Activated naive CD8-positive, alpha-beta T cell treated with anti-CD3 and anti-CD28 coated beads, Interleukin-2, amount 50 U/mL, for 24 hours (primary cell): Measurements from ENCODE around the gene GP2.
"Not testable (repeated sequence)": the region's sequence is repeated elsewhere in the genome, so short reads cannot be mapped to it uniquely, and the experiment has no call there.

Experiments
- ATAC-seq: fragments of 150-1000 bp; cut with Tn5 transposase; one replicate; pipeline ENCODE4 v1.10.0; 2021
- DNase-seq: peaks from one replicate; pipeline ENCODE4 v3.0.0; 2021
- H3K27ac Mint-ChIP-seq: one replicate; pipeline ENCODE4 v1.8.0; 2021; ENCODE audit warnings: mild to moderate bottlenecking, mixed read lengths
- H3K27me3 Mint-ChIP-seq: one replicate; pipeline ENCODE4 v1.8.0; 2021; ENCODE audit warnings: mixed read lengths
- H3K36me3 Mint-ChIP-seq: one replicate; pipeline ENCODE4 v1.8.0; 2021; ENCODE audit warnings: low read depth, mixed read lengths
- H3K4me1 Mint-ChIP-seq: one replicate; pipeline ENCODE4 v1.8.0; 2021; ENCODE audit warnings: mixed read lengths
- H3K4me3 Mint-ChIP-seq: one replicate; pipeline ENCODE4 v1.8.0; 2021; ENCODE audit warnings: mild to moderate bottlenecking, moderate library complexity, mixed read lengths
- H3K9me3 Mint-ChIP-seq: one replicate; pipeline ENCODE4 v1.8.0; 2021; ENCODE audit warnings: mixed read lengths

Gene GP2

DNA sequence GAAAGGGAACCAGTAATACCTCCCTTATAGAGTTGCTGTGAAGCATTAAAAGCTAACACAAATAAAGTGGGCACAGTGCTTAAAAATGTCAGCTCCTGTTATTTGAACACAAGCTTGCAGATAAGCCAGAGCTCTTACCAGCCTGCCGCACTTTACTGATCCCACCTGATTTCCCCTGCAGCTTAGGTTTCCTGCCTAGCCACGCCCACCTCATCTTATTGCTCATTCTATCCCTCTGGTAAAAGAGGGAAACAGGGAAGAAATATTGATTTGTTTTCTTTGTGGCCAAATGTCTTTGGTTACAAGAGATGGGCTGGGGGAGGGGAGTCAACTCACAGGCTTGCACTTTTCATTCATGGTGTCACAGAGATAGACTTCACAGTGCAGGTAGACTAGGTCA is 9.6 kb upstream of the GP2 start:
- DNase-seq (no peak), ATAC-seq (no peak)
- Mint-ChIP-seq H3K9me3 (no peaks in the 10 kb centered on the region), H3K4me1 (no peaks in the 10 kb centered on the region), H3K36me3 (no peaks in the 10 kb centered on the region), H3K27me3 (peaks cover 2% of the 10 kb centered on the region), H3K4me3 (no peak overlapping the region), H3K27ac (no peak overlapping the region)

- peaks cover 2% of the 10 kb centered on the region for H3K27me3 Mint-ChIP-seq
- no peaks in the 10 kb centered on the region for H3K4me1 Mint-ChIP-seq
- DNase-seq (no peak), ATAC-seq (no peak)
- no peaks in the 10 kb centered on the region for H3K9me3 Mint-ChIP-seq
- H3K4me3 Mint-ChIP-seq = no peak overlapping the region
- H3K36me3 Mint-ChIP-seq = no peaks in the 10 kb centered on the region
- no peak overlapping the region for H3K27ac Mint-ChIP-seq
Observed at GRCh38 chr16:20334396-20334795, 7.1 kb upstream of the GP2 start.

DNA sequence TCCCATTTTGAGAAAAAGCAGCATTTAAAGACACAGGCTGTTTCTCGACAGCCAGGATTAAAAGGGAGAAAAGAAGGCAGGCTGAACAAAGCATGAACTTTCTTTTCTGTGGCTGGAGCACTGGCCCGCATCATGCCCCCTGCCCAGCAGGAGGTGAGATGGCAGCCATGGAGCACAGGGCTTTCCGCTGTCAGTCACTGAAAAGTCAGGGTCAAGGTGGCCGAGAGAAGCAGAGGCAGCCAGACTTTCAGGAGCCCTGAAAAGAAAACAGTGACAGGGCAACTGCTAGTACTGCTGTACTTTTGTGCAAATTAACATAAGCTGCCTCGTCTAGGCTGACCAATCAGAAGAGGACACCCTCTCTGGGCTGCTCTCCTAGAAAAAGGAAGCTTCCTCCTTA is 5.8 kb upstream of the GP2 start:
- no peaks in the 10 kb centered on the region for H3K9me3 Mint-ChIP-seq
- DNase-seq (no peak), ATAC-seq (no peak)
- H3K27ac Mint-ChIP-seq = no peak overlapping the region
- H3K27me3 Mint-ChIP-seq = peaks cover 2% of the 10 kb centered on the region
- H3K4me3 Mint-ChIP-seq = no peak overlapping the region
- H3K4me1 Mint-ChIP-seq = no peaks in the 10 kb centered on the region
- H3K36me3 Mint-ChIP-seq = no peaks in the 10 kb centered on the region

DNA sequence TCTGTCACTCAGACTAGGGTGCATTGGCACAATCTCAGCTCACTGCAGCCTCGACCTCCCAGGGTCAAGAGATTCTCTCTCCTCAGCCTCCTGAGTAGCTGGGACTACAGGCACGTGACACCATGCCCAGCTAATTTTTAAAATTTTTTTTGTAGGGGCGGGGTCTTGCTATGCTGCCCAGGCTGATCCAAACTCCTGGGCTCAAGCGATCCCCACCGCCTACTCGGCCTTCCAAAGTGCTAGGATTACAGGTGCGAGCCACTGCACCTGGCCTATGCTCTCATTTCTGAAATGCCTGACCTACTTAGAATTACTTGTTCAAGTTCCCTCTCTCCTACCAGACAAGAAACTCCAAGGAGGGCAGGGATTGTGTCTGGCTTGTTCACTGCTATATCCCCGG is 5.1 kb upstream of the GP2 start:
- Mint-ChIP-seq H3K9me3 (no peaks in the 10 kb centered on the region), H3K36me3 (no peaks in the 10 kb centered on the region), H3K27me3 (peaks cover 2% of the 10 kb centered on the region), H3K4me1 (no peaks in the 10 kb centered on the region), H3K4me3 (no peak overlapping the region), H3K27ac (no peak overlapping the region)
- no peak for ATAC-seq
- DNase-seq = no peak

- Mint-ChIP-seq H3K4me1 (no peaks in the 10 kb centered on the region), H3K9me3 (no peaks in the 10 kb centered on the region), H3K27ac (no peak overlapping the region), H3K36me3 (no peaks in the 10 kb centered on the region), H3K27me3 (peaks cover 2% of the 10 kb centered on the region), H3K4me3 (no peak overlapping the region)
- ATAC-seq = no peak
- no peak for DNase-seq
Observed at GRCh38 chr16:20331635-20332034, 4.3 kb upstream of the GP2 start.

DNA sequence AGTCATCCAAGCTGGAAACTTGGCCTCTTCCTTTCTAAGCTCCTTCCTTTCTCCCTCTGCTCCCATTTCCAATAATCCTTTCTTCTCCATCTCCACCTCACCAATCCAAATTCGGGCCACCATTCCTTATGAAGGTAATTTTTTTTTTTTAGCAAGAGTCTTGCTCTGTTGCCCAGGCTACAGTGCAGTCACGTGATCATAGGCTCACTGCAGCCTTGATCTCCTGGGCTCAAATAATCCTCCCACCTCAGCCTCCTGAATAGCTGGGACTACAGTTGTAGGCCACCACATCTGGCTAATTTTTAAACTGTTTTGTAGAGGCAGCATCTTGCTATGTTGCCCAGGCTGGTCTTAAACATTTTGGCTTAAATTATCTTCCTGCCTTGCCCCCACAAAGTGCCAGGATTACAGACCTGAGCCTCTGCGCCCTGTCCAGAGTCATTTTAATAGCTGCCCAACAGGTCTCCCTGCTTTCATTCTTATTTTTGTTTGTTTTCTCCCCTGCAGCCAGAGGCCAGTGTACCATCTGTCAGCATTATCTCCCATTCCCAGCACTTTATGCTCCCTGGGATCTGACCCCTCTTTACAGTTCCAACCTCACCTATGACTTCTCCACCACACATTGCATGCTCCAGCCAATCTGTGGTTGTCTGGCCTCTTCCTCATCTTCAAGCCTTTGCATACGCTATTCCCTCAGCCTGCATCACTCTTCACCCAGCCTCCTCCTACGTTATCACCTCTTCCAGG is 2.3 kb upstream of the GP2 start:
- no peak for ATAC-seq
- no peaks in the 10 kb centered on the region for H3K36me3 Mint-ChIP-seq
- no peak overlapping the region for H3K27ac Mint-ChIP-seq
- H3K27me3 Mint-ChIP-seq = peaks cover 2% of the 10 kb centered on the region
- no peak overlapping the region for H3K4me3 Mint-ChIP-seq
- no peaks in the 10 kb centered on the region for H3K4me1 Mint-ChIP-seq
- H3K9me3 Mint-ChIP-seq = no peaks in the 10 kb centered on the region
- no peak for DNase-seq

- Mint-ChIP-seq H3K27me3 (peaks cover 3% of the 10 kb centered on the region), H3K27ac (no peak overlapping the region), H3K36me3 (no peaks in the 10 kb centered on the region), H3K4me3 (no peak overlapping the region), H3K9me3 (no peaks in the 10 kb centered on the region), H3K4me1 (no peaks in the 10 kb centered on the region)
- DNase-seq (no peak), ATAC-seq (no peak)
Observed at GRCh38 chr16:20326321-20326720, 992 bp downstream of the GP2 start.

DNA sequence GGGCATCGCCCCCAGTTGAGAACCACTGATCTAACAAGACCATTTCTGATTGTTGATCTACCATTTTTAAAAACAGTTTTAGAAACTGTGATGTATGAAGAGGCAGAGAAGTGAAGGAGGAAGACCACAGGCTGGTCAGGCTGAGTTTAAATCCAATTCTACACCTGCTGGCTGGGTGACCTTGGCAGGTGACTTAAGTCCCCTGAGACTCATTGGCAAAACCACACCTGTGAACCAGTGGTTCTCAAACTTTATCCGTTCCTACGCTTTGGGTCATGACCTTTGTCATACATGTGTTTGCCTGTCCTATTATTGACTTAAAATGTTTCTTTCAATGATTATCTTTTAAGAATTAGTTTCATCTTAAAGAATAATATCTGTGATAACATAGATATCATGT is 2.3 kb downstream of the GP2 start:
- no peak for ATAC-seq
- H3K27me3 Mint-ChIP-seq = peaks cover 1% of the 10 kb centered on the region
- no peak overlapping the region for H3K4me3 Mint-ChIP-seq
- no peaks in the 10 kb centered on the region for H3K36me3 Mint-ChIP-seq
- H3K27ac Mint-ChIP-seq = no peak overlapping the region
- no peaks in the 10 kb centered on the region for H3K9me3 Mint-ChIP-seq
- DNase-seq = no peak
- no peaks in the 10 kb centered on the region for H3K4me1 Mint-ChIP-seq

DNA sequence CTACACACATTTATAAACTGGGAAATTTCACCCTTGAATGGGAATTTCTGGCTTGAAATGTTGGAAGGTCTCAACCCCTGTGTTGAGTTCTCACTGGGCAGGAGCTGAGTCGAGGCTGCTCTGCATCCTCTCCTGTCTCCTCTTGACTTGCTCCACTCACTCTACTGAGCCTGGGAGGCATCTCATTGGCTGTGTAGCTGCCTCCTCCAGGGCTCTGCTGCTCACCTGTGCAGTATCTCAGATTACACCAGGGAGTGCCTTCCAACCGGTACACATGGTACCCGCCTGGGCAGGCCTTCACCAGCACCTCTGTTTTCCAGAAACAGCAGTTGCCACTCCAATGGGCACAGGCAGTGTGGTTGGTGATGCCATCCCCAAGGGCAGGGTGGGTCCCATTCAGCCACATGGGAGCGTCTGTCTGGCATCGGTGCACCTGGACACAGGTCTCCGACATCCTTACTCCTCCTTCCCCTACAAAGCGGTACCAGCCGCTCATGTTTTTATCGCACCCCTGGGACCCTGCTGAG is 3.7 kb downstream of the GP2 start:
- H3K36me3 Mint-ChIP-seq = no peaks in the 10 kb centered on the region
- no peaks in the 10 kb centered on the region for H3K9me3 Mint-ChIP-seq
- no peak for DNase-seq
- H3K27me3 Mint-ChIP-seq = peaks cover 1% of the 10 kb centered on the region
- H3K4me1 Mint-ChIP-seq = no peaks in the 10 kb centered on the region
- H3K4me3 Mint-ChIP-seq = no peak overlapping the region
- ATAC-seq = no peak
- H3K27ac Mint-ChIP-seq = no peak overlapping the region

DNA sequence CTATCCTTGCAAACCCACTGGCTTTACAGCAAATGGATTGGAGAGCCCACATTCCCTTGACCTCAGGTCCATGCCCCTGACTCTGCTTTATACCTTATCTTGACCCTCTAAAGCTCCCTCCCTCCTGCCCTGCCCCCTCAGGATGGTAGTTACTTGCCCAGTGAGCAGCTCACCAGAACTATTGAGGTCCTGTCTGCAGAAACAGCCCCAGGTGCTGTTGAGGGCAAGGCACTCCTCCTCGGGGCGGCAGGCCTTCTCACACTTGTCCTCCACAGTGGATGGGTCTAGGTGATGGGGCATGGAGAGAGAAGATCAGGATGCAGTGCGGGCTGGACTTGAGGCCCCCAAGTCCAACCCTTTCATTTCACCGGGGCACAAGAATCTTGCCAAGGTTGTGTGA is 4.6 kb downstream of the GP2 start:
- Mint-ChIP-seq H3K4me3 (no peak overlapping the region), H3K4me1 (no peaks in the 10 kb centered on the region), H3K9me3 (no peaks in the 10 kb centered on the region), H3K27me3 (peaks cover 1% of the 10 kb centered on the region), H3K36me3 (no peaks in the 10 kb centered on the region), H3K27ac (no peak overlapping the region)
- ATAC-seq (no peak), DNase-seq (no peak)

DNA sequence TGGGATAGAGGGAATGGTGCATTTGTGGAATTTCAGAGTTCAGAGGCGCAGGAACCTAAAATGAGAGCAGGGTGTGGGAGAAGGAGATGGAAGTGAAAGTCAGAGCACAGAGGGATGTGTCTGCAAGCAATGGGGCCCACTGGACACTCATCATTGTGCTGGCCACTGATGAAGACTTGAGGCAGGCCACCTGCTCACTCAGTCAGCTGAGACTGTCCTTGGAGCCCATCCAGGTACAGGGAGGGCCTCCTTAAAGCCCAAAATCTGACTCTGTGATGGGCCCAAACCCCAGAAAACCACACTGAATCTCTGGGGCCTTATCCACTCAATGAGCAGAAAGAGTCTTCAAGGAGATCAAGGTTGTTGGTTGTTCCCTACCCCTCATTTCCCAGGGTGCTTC is 5.6 kb downstream of the GP2 start:
- ATAC-seq = no peak
- no peaks in the 10 kb centered on the region for H3K4me1 Mint-ChIP-seq
- no peaks in the 10 kb centered on the region for H3K36me3 Mint-ChIP-seq
- no peak for DNase-seq
- H3K27me3 Mint-ChIP-seq = peaks cover 1% of the 10 kb centered on the region
- no peaks in the 10 kb centered on the region for H3K9me3 Mint-ChIP-seq
- no peak overlapping the region for H3K27ac Mint-ChIP-seq
- no peak overlapping the region for H3K4me3 Mint-ChIP-seq

DNA sequence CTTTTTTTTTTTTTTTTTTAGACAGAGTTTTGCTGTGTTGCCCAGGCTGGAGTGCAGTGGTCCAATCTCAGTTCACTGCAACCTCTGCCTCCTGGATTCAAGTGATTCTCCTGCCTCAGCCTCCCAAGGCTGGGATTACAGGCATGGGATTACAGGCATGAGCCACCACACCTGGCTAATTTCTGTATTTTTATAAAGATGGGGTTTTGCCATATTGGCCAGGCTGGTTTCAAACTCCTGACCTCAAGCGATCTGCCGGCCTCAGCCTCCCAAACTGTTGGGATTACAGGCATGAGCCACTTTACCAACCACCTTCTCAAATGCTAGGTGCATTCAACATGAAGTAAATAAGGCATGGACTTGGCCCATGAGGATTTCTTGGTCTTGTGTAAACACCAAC is 6.3 kb downstream of the GP2 start:
- not testable (repeated sequence) for H3K4me1 Mint-ChIP-seq, DNase-seq, ATAC-seq, H3K27me3 Mint-ChIP-seq, H3K36me3 Mint-ChIP-seq, H3K27ac Mint-ChIP-seq, H3K4me3 Mint-ChIP-seq, H3K9me3 Mint-ChIP-seq

GRCh38 chr16:20320592-20320991 is 6.7 kb downstream of the GP2 start:
- Mint-ChIP-seq H3K9me3 (no peaks in the 10 kb centered on the region), H3K4me3 (no peak overlapping the region), H3K27ac (no peak overlapping the region), H3K4me1 (no peaks in the 10 kb centered on the region), H3K36me3 (no peaks in the 10 kb centered on the region), H3K27me3 (peaks cover 1% of the 10 kb centered on the region)
- ATAC-seq = no peak
- DNase-seq = no peak

DNA sequence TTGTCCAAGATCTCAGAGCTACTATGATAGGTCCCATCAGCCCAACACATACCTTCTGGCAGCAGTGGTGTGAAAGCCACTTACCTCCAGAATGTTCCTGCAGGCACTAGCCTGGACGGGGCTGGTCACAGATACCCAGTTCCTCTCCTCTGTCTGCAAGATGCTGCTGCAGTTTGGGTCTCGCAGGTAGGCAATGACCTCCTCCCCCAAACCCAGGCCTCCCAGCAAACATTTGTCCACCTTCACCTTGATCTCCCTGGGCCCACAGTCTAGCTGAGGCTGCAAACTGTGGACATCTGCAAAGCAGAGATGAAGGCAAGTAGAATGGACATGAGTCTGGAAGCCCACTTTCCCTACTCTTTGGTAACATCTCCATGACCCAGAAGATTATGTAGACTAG is 7.1 kb downstream of the GP2 start:
- H3K4me1 Mint-ChIP-seq = no peaks in the 10 kb centered on the region
- H3K27me3 Mint-ChIP-seq = peaks cover 1% of the 10 kb centered on the region
- ATAC-seq (no peak), DNase-seq (no peak)
- no peak overlapping the region for H3K4me3 Mint-ChIP-seq
- no peak overlapping the region for H3K27ac Mint-ChIP-seq
- H3K9me3 Mint-ChIP-seq = no peaks in the 10 kb centered on the region
- no peaks in the 10 kb centered on the region for H3K36me3 Mint-ChIP-seq

DNA sequence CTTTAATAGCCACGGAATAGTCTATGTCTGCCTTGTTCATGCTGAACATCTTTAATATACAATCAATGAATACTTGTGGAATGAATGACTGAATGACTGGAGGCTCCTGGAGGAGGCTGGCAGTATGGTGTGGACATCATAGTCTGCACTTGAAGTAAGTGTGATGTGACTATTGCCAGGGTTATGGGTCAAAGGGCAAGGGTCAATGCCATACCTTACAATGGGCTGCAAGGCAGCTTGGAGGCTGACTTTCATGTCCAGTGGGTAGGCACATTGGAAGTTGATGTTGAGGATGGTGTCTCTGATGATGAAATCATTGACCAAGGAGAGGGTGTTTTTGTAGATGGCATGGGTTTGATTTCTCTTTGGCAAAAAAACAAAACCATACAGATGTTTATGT is 7.9 kb downstream of the GP2 start:
- ATAC-seq = no peak

DNA sequence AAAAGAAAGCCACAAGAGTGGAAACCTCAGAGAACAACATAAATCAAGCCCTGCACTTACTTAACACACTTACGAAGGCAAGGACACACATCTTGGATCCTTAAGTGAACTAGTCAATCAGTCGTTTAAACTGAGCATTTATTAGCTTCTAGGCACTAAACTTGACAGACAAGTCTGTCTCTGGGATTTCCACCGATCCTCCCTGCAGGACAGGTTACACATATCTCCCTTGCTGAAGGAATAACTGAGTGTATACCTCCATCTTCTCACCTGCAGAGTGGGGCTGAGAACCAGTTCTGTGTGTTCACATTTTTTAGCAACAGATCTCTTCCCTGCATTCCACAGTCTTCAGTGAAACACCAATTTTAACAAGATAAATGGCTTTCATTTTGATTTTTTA is 8.9 kb downstream of the GP2 start:
- Mint-ChIP-seq H3K36me3 (no peaks in the 10 kb centered on the region), H3K9me3 (no peaks in the 10 kb centered on the region), H3K4me3 (no peak overlapping the region), H3K27ac (no peak overlapping the region), H3K4me1 (no peaks in the 10 kb centered on the region), H3K27me3 (peaks cover 1% of the 10 kb centered on the region)
- ATAC-seq (no peak), DNase-seq (no peak)

More for the DNA sequence above, 7.9 kb downstream of the GP2 start:
- Mint-ChIP-seq H3K4me3 (no peak overlapping the region), H3K27me3 (peaks cover 1% of the 10 kb centered on the region), H3K36me3 (no peaks in the 10 kb centered on the region), H3K27ac (no peak overlapping the region), H3K4me1 (no peaks in the 10 kb centered on the region), H3K9me3 (no peaks in the 10 kb centered on the region)
- no peak for DNase-seq
